Measurements from ENCODE around the gene ACSL5.

DNA sequence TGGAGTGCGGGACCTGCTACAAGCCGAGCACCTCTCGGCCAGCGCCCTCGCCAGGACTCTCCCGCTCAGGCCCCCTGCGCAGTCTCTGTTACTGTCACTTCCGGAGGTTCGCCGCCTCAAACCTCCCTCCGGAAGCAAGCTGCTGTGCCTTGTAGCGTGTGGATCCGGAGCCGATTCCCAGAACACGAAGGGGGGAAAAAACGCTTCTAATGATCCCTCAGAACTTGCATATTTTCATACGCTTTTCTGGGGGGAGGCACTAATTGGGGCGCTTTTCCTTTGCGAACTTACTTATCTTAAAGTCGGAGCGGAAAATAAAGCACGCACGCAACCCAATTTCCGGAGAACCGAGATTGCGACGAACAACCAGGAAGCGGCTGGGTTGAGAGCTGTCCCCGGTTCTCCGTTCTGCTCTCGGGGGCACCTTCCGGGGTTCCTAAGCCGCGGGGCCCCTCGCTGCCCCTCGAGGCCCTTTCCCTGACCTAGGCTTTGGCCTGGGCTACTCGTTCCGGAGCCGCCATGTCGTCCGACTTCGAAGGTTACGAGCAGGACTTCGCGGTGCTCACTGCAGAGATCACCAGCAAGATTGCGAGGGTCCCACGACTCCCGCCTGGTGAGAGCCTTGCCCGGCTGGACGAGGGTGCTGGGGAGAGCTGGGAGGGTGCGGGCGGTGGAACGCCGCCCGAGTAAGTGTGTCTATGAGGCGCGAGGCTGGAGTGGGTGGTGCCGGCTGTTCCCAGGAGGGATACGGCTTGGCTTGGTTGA is 73.1 kb downstream of the ACSL5 start, which contains the start of the genes VTI1A and ZDHHC6:
- TF ChIP-seq, protein P1, sequence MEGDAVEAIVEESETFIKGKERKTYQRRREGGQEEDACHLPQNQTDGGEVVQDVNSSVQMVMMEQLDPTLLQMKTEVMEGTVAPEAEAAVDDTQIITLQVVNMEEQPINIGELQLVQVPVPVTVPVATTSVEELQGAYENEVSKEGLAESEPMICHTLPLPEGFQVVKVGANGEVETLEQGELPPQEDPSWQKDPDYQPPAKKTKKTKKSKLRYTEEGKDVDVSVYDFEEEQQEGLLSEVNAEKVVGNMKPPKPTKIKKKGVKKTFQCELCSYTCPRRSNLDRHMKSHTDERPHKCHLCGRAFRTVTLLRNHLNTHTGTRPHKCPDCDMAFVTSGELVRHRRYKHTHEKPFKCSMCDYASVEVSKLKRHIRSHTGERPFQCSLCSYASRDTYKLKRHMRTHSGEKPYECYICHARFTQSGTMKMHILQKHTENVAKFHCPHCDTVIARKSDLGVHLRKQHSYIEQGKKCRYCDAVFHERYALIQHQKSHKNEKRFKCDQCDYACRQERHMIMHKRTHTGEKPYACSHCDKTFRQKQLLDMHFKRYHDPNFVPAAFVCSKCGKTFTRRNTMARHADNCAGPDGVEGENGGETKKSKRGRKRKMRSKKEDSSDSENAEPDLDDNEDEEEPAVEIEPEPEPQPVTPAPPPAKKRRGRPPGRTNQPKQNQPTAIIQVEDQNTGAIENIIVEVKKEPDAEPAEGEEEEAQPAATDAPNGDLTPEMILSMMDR (IDR thresholded peaks at IDR 0.05; ENCODE audit: low read length): peak; percentile 31; the same call in 1 of the 2 replicates
- no peak for TF ChIP-seq EZH2 (IDR thresholded peaks at IDR 0.05; ENCODE audit: borderline replicate concordance, low read length)

Measured in OCI-LY1 (cell line).